Central memory CD8-positive, alpha-beta T cell (primary cell): ENCODE measurements around the gene SBF2.

Experiments used
- ATAC-seq: fragments of 150-1000 bp; cut with Tn5 transposase; replicated peaks from 2 replicates; pipeline ENCODE4 v1.10.0; 2022; ENCODE audit warnings: mild to moderate bottlenecking, moderate FRiP score, moderate number of reproducible peaks; ENCODE audit not compliant: poor library complexity, severe bottlenecking; ENCODE audit errors: extremely low read depth
- DNase-seq, 2 donors: peaks; one replicate each; pipeline ENCODE4 v3.0.0; 2021; ENCODE audit warnings: low spot score in 2 of 2
- H3K27ac Mint-ChIP-seq: one replicate; pipeline ENCODE4 v1.8.0; 2022; ENCODE audit warnings: low read depth, mild to moderate bottlenecking, moderate library complexity, mixed read lengths
- H3K27me3 Mint-ChIP-seq: one replicate; pipeline ENCODE4 v1.8.0; 2022; ENCODE audit warnings: mixed read lengths
- H3K36me3 Mint-ChIP-seq: one replicate; pipeline ENCODE4 v1.8.0; 2022; ENCODE audit warnings: mild to moderate bottlenecking, moderate library complexity, mixed read lengths; ENCODE audit not compliant: insufficient read depth
- H3K4me1 Mint-ChIP-seq: one replicate; pipeline ENCODE4 v1.8.0; 2022; ENCODE audit warnings: mixed read lengths
- H3K4me3 Mint-ChIP-seq: one replicate; pipeline ENCODE4 v1.8.0; 2022; ENCODE audit warnings: mild to moderate bottlenecking, moderate library complexity, mixed read lengths
- H3K9me3 Mint-ChIP-seq: one replicate; pipeline ENCODE4 v1.8.0; 2022; ENCODE audit warnings: mixed read lengths

SBF2 gene

DNA sequence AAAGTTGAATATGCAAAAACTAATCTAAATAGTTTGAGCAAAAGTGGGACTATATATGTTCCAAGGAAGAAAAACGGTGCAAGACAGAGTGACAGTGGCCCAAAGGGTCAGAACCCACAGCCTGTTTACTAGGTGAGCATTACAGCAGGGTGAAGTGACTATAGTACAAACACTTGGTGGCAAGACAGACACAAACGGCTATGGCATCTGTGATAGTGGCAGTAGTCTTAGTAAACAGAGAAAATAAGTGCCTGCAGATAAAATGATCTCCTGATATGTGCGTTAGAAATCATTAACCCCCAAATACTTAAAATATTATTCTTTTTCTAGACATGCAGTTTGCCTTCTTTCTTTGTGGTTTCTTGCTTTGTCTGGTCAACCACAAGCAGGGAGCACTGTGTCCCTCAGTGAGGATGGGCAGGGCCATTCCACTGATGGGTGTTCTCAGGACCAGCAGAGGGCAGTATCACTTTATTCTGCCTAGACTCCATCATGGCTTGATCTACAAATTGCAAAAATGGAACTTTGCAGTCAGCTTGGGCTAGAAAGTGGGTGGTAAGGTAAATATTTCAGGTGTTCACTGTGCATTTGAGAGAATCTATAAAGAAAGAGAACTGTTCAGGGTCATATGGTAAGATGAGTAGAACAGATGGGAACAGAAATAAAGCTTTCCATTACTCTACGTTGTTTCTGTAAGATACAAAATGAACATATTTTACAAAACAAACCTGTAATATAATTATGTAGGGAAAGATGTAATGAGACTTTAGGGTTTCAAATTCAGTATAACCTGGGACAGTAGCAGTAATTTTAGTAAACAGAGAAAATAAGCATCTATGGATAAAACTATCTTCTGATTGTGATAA, 431.9 kb downstream of the SBF2 start:
- DNase-seq, result peak; percentile 14 to 21
- Mint-ChIP-seq H3K36me3 (no peaks in the 10 kb centered on the region), H3K27me3 (no peaks in the 10 kb centered on the region), H3K27ac (no peak overlapping the region), H3K4me1 (peaks cover 7% of the 10 kb centered on the region), H3K4me3 (no peak overlapping the region), H3K9me3 (no peaks in the 10 kb centered on the region)
- peak; percentile 68 for ATAC-seq

DNA sequence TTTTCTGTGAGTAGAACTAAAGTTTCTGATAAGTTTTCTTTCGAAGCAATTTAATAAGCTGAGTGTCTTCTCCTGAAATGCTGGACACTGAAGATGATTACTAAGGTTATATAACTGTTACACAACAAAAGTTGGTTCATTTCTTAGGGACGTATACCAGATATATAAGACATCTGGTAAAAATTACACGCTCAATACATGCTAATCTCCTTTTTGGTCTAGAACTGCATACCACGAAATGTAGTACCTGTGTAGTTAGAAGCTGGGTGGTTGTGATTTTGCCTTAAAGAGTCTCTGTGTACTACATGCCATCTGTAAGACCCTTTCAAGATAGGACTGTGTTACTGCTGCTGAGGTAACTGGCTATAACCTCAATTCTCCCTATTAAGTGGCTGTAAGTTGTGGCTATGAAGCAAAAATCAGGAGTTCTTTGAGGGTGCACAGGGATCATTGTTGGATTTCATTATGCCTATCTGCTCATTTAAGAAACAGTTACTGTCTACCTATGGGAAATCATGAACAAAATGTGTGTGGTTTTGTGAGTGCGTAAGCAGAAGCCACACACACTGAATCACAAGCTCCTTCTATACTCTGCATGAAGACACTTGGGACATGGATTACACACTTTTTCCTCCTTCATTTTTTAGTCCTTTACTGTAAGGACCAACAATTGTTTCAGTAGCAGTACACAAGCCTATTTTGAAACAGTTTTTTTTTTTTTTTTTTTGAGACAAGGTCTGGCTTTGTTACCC, 434.3 kb downstream of the SBF2 start:
- H3K27ac Mint-ChIP-seq, result no peak overlapping the region
- no peak for ATAC-seq

DNA sequence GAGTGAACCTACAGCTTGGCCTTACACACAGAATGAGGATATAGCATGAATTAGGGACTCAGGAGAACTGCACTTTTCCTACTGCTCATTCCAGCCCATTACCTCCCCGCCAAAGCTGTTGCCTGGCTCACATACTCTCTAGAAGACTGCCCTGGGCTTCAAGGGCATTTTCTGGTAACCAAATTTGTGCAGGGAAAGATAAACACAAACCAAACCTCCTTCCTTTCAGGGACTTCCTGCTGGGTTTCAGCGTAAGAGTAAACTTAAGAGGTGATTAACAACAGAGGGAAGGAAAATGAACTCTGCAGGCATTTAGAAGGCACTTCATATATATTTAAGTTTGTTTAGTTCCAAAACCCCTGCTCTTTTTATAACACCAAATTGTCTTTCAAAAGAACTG, 435.2 kb downstream of the SBF2 start:
- H3K27me3 Mint-ChIP-seq, result no peaks in the 10 kb centered on the region
- no peaks in the 10 kb centered on the region for H3K9me3 Mint-ChIP-seq
- DNase-seq (no peak), ATAC-seq (no peak)
- no peak overlapping the region for H3K27ac Mint-ChIP-seq
- H3K4me3 Mint-ChIP-seq, result no peak overlapping the region
- H3K36me3 Mint-ChIP-seq, result peaks cover 2% of the 10 kb centered on the region
- H3K4me1 Mint-ChIP-seq, result peaks cover 7% of the 10 kb centered on the region

More for the DNA sequence above, 434.3 kb downstream of the SBF2 start:
- DNase-seq, result no peak
- H3K9me3 Mint-ChIP-seq, result no peaks in the 10 kb centered on the region
- no peaks in the 10 kb centered on the region for H3K36me3 Mint-ChIP-seq
- no peak overlapping the region for H3K4me3 Mint-ChIP-seq
- no peaks in the 10 kb centered on the region for H3K27me3 Mint-ChIP-seq
- H3K4me1 Mint-ChIP-seq, result peaks cover 7% of the 10 kb centered on the region

DNA sequence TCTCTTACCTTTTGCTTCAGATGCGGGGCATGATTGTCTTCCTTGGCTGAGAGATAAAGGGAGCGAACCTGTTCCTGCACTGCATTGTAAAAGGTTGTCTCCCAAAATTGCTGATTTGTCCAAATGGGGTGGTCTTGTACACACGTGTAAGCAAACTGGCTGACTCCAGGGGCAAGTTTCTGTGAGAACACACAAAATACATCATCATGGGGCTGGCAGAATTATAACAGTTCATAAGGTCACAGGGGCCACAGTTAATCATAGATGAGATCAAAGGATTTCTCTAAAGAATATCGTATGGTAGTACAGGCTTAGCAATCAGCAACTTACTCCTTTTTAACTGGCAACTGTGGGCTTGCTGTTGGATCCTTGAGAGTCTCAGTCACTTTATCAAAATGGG, 435.8 kb downstream of the SBF2 start:
- Mint-ChIP-seq H3K4me1 (peaks cover 7% of the 10 kb centered on the region), H3K36me3 (peaks cover 2% of the 10 kb centered on the region), H3K27me3 (no peaks in the 10 kb centered on the region), H3K9me3 (no peaks in the 10 kb centered on the region), H3K27ac (no peak overlapping the region), H3K4me3 (no peak overlapping the region)
- DNase-seq (no peak), ATAC-seq (no peak)

DNA sequence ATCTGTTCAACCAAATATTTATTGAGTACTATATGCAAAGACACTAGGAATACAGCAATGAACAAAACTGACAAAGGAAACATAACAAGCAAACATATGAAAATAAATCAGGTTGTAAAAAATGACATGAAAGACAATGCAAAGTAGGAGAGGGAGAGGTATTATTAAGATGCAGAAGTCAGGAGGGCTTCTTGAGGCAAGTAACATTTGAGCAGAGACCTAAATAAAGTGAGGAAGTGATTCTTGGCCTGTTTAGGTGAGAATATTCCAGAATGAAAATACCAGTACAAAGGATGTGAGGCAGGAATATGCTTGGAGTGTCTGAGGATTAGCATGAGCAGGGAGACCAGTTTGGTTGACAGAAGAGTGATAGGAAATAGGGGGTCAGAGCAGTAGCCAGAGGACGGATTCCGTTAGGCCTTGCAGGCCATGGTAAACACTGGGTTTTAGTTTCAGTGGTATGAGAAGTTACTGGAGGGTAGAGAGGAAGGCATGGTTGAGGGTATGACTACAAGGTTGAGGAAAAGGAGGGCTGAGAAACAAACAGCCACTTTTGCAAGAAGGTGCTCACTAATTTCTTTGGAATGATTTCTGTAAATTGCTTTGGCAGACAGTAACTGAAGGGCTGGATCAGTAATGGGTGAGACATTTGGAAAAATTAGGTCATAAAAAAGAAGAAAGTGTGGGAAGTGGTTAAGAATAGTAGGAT, 438.3 kb downstream of the SBF2 start:
- no peak for DNase-seq
- ATAC-seq, result no peak
- no peaks in the 10 kb centered on the region for H3K27me3 Mint-ChIP-seq

DNA sequence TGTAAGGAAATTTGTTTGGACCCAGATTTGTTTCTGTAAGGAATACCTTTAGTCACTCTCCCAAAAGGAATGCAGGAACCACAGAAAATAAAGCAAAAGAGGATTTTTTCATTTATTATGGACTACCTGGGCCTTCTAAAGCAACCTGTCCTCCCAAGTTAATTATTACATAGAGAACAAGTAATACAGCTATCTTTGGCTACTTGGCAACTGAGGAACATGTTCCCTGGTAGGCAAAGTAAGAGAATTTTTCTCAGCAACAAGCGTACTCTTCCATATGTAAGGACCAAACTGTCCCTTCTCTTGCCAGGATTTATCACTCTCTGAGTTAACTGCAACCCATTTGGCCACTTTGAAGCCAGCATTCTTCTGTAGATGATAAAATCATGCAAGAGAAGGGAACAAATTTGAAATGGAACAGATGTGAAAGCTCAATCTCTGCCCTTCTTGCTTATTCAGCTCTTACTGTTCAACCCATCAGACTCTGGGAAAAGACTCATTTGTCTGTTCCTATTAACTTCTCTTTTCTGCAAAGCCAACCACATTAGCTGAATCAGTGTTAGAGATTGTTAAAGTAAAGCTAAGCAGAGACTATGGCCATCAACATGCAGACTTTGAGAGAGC, 440.0 kb downstream of the SBF2 start:
- no peak for ATAC-seq
- no peaks in the 10 kb centered on the region for H3K4me1 Mint-ChIP-seq

More for the DNA sequence above, 438.3 kb downstream of the SBF2 start:
- no peak overlapping the region for H3K27ac Mint-ChIP-seq
- no peaks in the 10 kb centered on the region for H3K4me1 Mint-ChIP-seq
- no peaks in the 10 kb centered on the region for H3K9me3 Mint-ChIP-seq
- peaks cover 2% of the 10 kb centered on the region for H3K36me3 Mint-ChIP-seq
- no peak overlapping the region for H3K4me3 Mint-ChIP-seq

DNA sequence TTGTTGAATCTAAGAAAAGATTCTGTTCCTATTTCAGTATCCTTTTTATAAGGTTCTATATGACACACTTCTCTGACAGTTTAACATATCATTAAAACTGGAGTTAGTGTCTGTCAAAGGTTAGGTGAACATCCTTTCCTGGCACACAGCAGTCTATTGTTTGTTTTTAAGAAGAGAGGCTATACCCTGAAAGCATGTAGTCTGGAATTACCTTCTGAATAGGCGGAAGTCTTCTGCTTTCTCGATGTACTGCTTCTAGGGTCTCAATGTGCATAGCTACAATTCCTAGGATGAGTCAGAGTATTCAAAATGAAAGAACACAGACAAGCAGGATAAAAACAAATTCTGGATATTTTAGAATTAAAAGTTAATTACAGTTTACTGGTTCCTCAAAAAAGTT, 441.6 kb downstream of the SBF2 start:
- DNase-seq, result no peak
- peaks cover 4% of the 10 kb centered on the region for H3K36me3 Mint-ChIP-seq
- H3K27me3 Mint-ChIP-seq, result no peaks in the 10 kb centered on the region
- H3K4me3 Mint-ChIP-seq, result no peak overlapping the region
- ATAC-seq, result no peak
- H3K27ac Mint-ChIP-seq, result no peak overlapping the region
- no peaks in the 10 kb centered on the region for H3K9me3 Mint-ChIP-seq
- no peaks in the 10 kb centered on the region for H3K4me1 Mint-ChIP-seq

More for the DNA sequence above, 440.0 kb downstream of the SBF2 start:
- Mint-ChIP-seq H3K4me3 (no peak overlapping the region), H3K27me3 (no peaks in the 10 kb centered on the region), H3K36me3 (peaks cover 2% of the 10 kb centered on the region), H3K27ac (no peak overlapping the region), H3K9me3 (no peaks in the 10 kb centered on the region)
- no peak for DNase-seq

DNA sequence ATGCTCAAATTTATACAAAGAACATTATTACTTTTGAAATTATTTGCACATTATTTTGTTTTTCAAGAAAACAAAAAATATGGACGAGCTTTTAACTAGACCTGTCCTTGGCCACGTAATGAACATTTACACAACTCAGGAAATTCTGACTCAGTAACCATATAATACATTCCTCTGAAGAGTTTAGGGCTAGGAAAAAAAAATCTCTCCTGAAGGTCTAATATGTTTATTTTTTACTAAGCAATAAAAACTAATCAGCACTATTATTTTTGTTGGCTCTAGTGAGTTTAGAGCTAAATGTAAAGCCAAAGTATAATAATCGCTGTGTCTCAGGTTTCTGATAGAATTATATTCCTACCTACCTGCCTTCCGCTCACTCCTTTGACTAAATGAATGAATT, 442.7 kb downstream of the SBF2 start:
- DNase-seq (no peak), ATAC-seq (no peak)
- Mint-ChIP-seq H3K4me3 (no peak overlapping the region), H3K4me1 (no peaks in the 10 kb centered on the region), H3K9me3 (no peaks in the 10 kb centered on the region), H3K27me3 (no peaks in the 10 kb centered on the region), H3K36me3 (peaks cover 4% of the 10 kb centered on the region), H3K27ac (no peak overlapping the region)

DNA sequence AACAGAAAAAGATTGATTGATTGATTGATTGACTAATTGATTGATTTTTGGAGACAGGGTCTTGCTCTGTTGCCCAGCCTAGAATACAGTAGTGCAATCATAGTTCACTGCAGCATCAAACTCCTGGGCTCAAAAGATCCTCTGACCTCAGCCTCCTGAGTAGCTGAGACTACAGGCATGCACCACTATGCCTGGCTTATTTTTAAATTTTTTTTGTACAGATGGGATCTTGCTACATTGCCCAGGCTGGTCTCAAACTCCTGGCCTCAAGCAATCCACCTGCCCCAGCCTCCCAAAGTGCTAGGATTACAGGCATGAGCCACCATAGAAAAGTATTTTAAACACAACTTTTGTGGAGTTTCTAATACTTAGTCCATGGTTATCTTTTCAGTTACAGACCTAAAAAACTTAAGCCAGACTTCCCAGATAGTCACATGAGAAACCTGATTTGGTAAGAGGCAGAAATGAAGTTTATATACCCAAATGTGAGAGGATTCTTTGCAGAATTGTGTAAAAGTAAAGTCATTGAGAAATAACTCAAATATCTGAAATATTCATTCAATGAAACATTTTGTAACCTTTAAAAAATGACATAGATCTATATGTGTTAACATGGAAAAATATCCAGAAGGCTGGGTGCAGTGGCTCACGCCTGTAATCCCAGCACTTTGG, 443.7 kb downstream of the SBF2 start:
- no peaks in the 10 kb centered on the region for H3K4me1 Mint-ChIP-seq
- H3K27ac Mint-ChIP-seq, result no peak overlapping the region
- peaks cover 8% of the 10 kb centered on the region for H3K36me3 Mint-ChIP-seq
- H3K9me3 Mint-ChIP-seq, result no peaks in the 10 kb centered on the region
- ATAC-seq (no peak), DNase-seq (no peak)
- H3K4me3 Mint-ChIP-seq, result no peak overlapping the region
- H3K27me3 Mint-ChIP-seq, result no peaks in the 10 kb centered on the region

DNA sequence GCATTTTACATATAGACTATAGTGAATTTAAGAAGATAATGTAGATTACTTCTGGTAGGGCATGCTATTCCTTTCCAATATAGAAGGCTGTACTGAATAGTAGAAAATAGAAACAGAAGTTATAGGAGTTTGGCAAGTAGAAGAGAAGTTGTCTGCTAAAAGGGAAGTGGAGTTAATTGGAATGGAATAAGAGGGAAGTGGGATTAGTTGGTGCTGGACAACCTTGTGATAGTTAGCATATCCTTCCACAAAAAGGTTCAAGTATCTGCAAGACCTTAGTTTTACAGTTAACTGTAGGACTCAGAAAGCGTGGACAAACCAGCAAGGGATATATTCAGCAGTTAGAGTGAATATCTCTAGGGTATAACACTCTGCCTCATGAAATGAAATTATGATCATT, 444.6 kb downstream of the SBF2 start:
- peaks cover 12% of the 10 kb centered on the region for H3K36me3 Mint-ChIP-seq
- H3K27ac Mint-ChIP-seq, result no peak overlapping the region
- H3K4me3 Mint-ChIP-seq, result no peak overlapping the region
- ATAC-seq (no peak), DNase-seq (no peak)
- no peaks in the 10 kb centered on the region for H3K4me1 Mint-ChIP-seq
- H3K27me3 Mint-ChIP-seq, result no peaks in the 10 kb centered on the region
- H3K9me3 Mint-ChIP-seq, result no peaks in the 10 kb centered on the region

DNA sequence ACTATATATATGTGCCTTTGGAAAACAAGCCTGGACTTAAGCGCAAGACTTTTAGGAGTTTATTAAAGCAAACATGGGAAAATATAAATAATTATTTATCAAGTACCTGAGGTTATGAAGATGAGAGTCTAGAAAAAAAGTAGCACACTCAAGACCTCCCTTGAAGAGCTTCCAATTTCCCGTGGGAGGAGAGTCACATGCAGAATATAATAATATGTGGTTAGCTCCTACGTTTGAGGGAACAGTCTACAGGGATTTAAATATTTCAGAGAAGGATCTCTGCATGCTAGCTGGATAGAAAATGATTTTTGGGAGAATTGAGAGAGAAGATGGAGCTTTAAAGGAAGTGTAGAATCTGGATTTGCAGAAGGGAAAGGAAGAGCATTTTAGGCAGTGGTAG, 446.4 kb downstream of the SBF2 start:
- Mint-ChIP-seq H3K4me1 (peaks cover 4% of the 10 kb centered on the region), H3K27ac (no peak overlapping the region), H3K36me3 (peaks cover 11% of the 10 kb centered on the region), H3K4me3 (no peak overlapping the region), H3K27me3 (no peaks in the 10 kb centered on the region), H3K9me3 (no peaks in the 10 kb centered on the region)
- no peak for ATAC-seq
- DNase-seq, result no peak

DNA sequence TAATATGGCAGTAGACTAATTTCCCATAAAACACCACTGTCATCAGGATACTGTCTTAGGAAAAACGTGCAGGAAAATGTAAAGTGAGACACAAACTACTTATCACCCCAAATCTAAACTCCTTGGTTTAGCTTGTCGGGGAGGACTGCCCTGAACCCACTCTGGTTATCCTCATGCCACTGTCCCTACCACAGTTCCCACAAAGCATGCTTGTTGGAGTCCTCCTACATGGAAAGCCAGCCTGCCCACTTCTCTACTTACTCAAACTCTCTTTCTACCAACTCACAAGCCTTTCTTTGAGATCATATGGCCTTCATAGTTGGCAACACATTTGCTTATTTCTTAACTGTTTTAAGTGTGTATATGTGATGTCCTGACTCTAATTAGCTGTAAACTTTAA, 451.1 kb downstream of the SBF2 start:
- ATAC-seq (no peak), DNase-seq (no peak)
- H3K9me3 Mint-ChIP-seq, result no peaks in the 10 kb centered on the region
- no peaks in the 10 kb centered on the region for H3K27me3 Mint-ChIP-seq
- H3K27ac Mint-ChIP-seq, result no peak overlapping the region
- H3K36me3 Mint-ChIP-seq, result peaks cover 14% of the 10 kb centered on the region
- peaks cover 4% of the 10 kb centered on the region for H3K4me1 Mint-ChIP-seq
- no peak overlapping the region for H3K4me3 Mint-ChIP-seq
